IMR-90 (cell line): ENCODE measurements around the gene SMC2. TPM values are rescaled to one million over a fixed set of nuclear protein-coding genes. Genes with fewer than 3 reads are reported as not detected.

Experiments used
- ATAC-seq: fragments of 200-7000 bp; cut with Tn5 transposase; 2 replicates; pipeline ENCODE4 v1.9.1; 2020; ENCODE audit warnings: low read depth, mild to moderate bottlenecking, moderate library complexity
- BruUV-seq: library from RNA; stranded (reverse); fragments of 400-500 nt; replicated peaks from 2 replicates; lab custom pipeline; 2021; lab: Mats Ljungman, UMichigan
- CTCF ChIA-PET: fragments of 300-600 bp; formaldehyde crosslinking; extraction: SDS; loops from one replicate; lab custom pipeline; 2021; ENCODE audit warnings: antibody characterized with exemption; lab: Yijun Ruan, JAX
- POLR2A ChIA-PET: fragments of 300-600 bp; sonication (Branson Sonifier 250); formaldehyde crosslinking; loops from one replicate; lab custom pipeline; 2022; ENCODE audit warnings: antibody characterized with exemption; ENCODE audit not compliant: unreplicated experiment; lab: Charles Lee
- DNase-seq: peaks from one replicate; pipeline ENCODE4 v3.0.0; 2013
- H2AFZ ChIP-seq: replicated peaks from 2 replicates; pipeline ENCODE3; 2013; ENCODE audit warnings: low read length, mild to moderate bottlenecking; ENCODE audit not compliant: poor library complexity
- H2AK5ac ChIP-seq: 2 replicates; pipeline ENCODE4 v1.6.1; 2013; ENCODE audit warnings: low read depth, low read length, inconsistent platforms
- H2AK9ac ChIP-seq: replicated peaks from 2 replicates; pipeline ENCODE3; 2013; ENCODE audit warnings: mild to moderate bottlenecking, low read depth, low read length, moderate library complexity; ENCODE audit not compliant: poor library complexity
- H2BK120ac ChIP-seq: 2 replicates; pipeline ENCODE4 v1.6.1; 2013; ENCODE audit warnings: low read depth, low read length, inconsistent platforms
- H2BK15ac ChIP-seq: 3 replicates; pipeline ENCODE4 v1.6.1; 2013; ENCODE audit warnings: low read depth, low read length, inconsistent platforms
- H2BK20ac ChIP-seq: 2 replicates; pipeline ENCODE4 v1.6.1; 2013; ENCODE audit warnings: low read depth, mild to moderate bottlenecking, inconsistent platforms, low read length, moderate library complexity
- H2BK5ac ChIP-seq: 2 replicates; pipeline ENCODE4 v1.6.1; 2013; ENCODE audit warnings: mild to moderate bottlenecking, low read depth, low read length, inconsistent platforms; ENCODE audit not compliant: poor library complexity, severe bottlenecking
- H3K14ac ChIP-seq: replicated peaks from 2 replicates; pipeline ENCODE4 v1.6.1; 2013; ENCODE audit warnings: low read depth, low read length, inconsistent platforms
- H3K18ac ChIP-seq: 2 replicates; pipeline ENCODE4 v1.6.1; 2013; ENCODE audit warnings: low read depth, low read length, control low read depth
- H3K23ac ChIP-seq: 2 replicates; pipeline ENCODE4 v1.6.1; 2013; ENCODE audit warnings: low read depth, low read length, inconsistent platforms
- H3K27ac ChIP-seq: 2 replicates; pipeline ENCODE4 v1.5.1; 2013; ENCODE audit warnings: mild to moderate bottlenecking, control low read depth, low read length; ENCODE audit not compliant: insufficient read depth
- H3K27me3 ChIP-seq: 2 replicates; pipeline ENCODE4 v1.6.1; 2013; ENCODE audit warnings: low read length; ENCODE audit not compliant: control insufficient read depth, insufficient read depth
- H3K36me3 ChIP-seq: 2 replicates; pipeline ENCODE4 v1.6.1; 2013; ENCODE audit warnings: low read length, mixed read lengths; ENCODE audit not compliant: control insufficient read depth, insufficient read depth
- H3K4ac ChIP-seq: 2 replicates; pipeline ENCODE4 v1.6.1; 2013; ENCODE audit warnings: low read depth, low read length, inconsistent platforms
- H3K4me1 ChIP-seq: 2 replicates; pipeline ENCODE4 v1.6.1; 2013; ENCODE audit warnings: low read length, mixed read lengths; ENCODE audit not compliant: control insufficient read depth, insufficient read depth
- H3K4me2 ChIP-seq: 2 replicates; pipeline ENCODE4 v1.6.1; 2013; ENCODE audit warnings: low read depth, mild to moderate bottlenecking, control low read depth, low read length, moderate library complexity
- H3K4me3 ChIP-seq: 2 replicates; pipeline ENCODE4 v1.5.1; 2013; ENCODE audit warnings: low read depth, mild to moderate bottlenecking, control low read depth, low read length, moderate library complexity; ENCODE audit not compliant: insufficient read depth
- H3K56ac ChIP-seq: 2 replicates; pipeline ENCODE4 v1.6.1; 2013; ENCODE audit warnings: low read length, inconsistent platforms; ENCODE audit not compliant: insufficient read depth; ENCODE audit errors: extremely low read depth
- H3K79me1 ChIP-seq, 2 experiments: 2 replicates each; pipeline ENCODE4 v1.6.1; 2013; ENCODE audit warnings: low read length in 2 of 2, inconsistent platforms in 1 of 2, low read depth in 1 of 2
- H3K9ac ChIP-seq: 2 replicates; pipeline ENCODE4 v1.6.1; 2013; ENCODE audit warnings: low read depth, low read length, control low read depth
- H3K9me1 ChIP-seq: 2 replicates; pipeline ENCODE4 v1.6.1; 2013; ENCODE audit warnings: low read length, inconsistent platforms; ENCODE audit not compliant: insufficient read depth
- H3K9me3 ChIP-seq: 2 replicates; pipeline ENCODE4 v1.6.1; 2013; ENCODE audit warnings: low read length; ENCODE audit not compliant: control insufficient read depth, insufficient read depth
- H4K20me1 ChIP-seq: 2 replicates; pipeline ENCODE4 v1.6.1; 2013; ENCODE audit warnings: low read length, inconsistent platforms; ENCODE audit not compliant: insufficient read depth
- H4K5ac ChIP-seq: 2 replicates; pipeline ENCODE4 v1.6.1; 2013; ENCODE audit warnings: mild to moderate bottlenecking, low read depth, low read length, control low read depth
- H4K8ac ChIP-seq, 2 experiments: 2 replicates each; pipeline ENCODE4 v1.6.1; 2013; ENCODE audit warnings: low read depth in 2 of 2, low read length in 2 of 2, control low read depth in 1 of 2, inconsistent platforms in 1 of 2
- H4K91ac ChIP-seq: 2 replicates; pipeline ENCODE4 v1.6.1; 2013; ENCODE audit warnings: low read depth, low read length, inconsistent platforms; ENCODE audit not compliant: insufficient read depth
- CHD1 ChIP-seq: IDR thresholded peaks from 2 replicates; pipeline ENCODE4 v1.6.1; 2012; ENCODE audit warnings: low read depth, low read length, improper control_type of control experiment
- FOS ChIP-seq: fragments of 150-350 bp; IDR thresholded peaks from 2 replicates; pipeline ENCODE4 v1.6.1; 2016; ENCODE audit warnings: low read depth, low read length
- SMC3 ChIP-seq: fragments of 150-350 bp; IDR thresholded peaks from 2 replicates; pipeline ENCODE4 v1.6.1; 2016; ENCODE audit warnings: low read depth, mild to moderate bottlenecking, antibody characterized with exemption, low read length, moderate library complexity
- WGBS, 2 experiments: methylation state at CpG; one replicate each; pipeline versions ENCODE4 v1.1.5 to v1.1.7; 2013; ENCODE audit warnings: missing lambda C conversion rate in 2 of 2; ENCODE audit not compliant: insufficient read length in 1 of 2; ENCODE audit errors: extremely low coverage in 2 of 2; 5-methylcytosine and 5-hydroxymethylcytosine counted together
- dilution Hi-C: fragments of 300-500 bp; cut with HindIII; formaldehyde crosslinking; loops from one replicate; pipeline ENCODE4 v1.14.3; 2018; ENCODE audit warnings: low sequenced_read_pairs; ENCODE audit not compliant: unreplicated experiment
- in situ Hi-C: fragments of 300-500 bp; cut with MboI; formaldehyde crosslinking; loops from 3 replicates; pipeline ENCODE4 v1.14.3; 2019; ENCODE audit warnings: low sequenced_read_pairs, inconsistent platforms, mixed read lengths
- intact Hi-C: fragments of 100-400 bp; cut with micrococcal nuclease; formaldehyde crosslinking; loops from 2 replicates; pipeline ENCODE4 v1.10.0; 2022
- polyA plus RNA-seq, 3 experiments: library from polyadenylated mRNA; depleted of rRNA; stranded (reverse); fragments of >200 nt; gene quantifications; 2 replicates each; pipeline ENCODE4 v1.2.3, GENCODE V29; 2012; ENCODE audit warnings: low replicate concordance in 1 of 3
- total RNA-seq: library from RNA; depleted of rRNA; stranded (reverse); fragments of >200 nt; gene quantifications from 2 replicates; pipeline ENCODE4 v1.2.3, GENCODE V29; 2012
- TF ChIP-seq, protein P1 (sequence below): conservative IDR thresholded peaks from 2 replicates; pipeline ENCODE4 v1.5.1; 2012; ENCODE audit warnings: mild to moderate bottlenecking, low read depth, low read length, improper control_type of control experiment

Gene SMC2
- total and polyA plus RNA-seq, 2 of the 4 experiments (the other 2 are of a cell fraction): 4.9 to 12.4 TPM

DNA sequence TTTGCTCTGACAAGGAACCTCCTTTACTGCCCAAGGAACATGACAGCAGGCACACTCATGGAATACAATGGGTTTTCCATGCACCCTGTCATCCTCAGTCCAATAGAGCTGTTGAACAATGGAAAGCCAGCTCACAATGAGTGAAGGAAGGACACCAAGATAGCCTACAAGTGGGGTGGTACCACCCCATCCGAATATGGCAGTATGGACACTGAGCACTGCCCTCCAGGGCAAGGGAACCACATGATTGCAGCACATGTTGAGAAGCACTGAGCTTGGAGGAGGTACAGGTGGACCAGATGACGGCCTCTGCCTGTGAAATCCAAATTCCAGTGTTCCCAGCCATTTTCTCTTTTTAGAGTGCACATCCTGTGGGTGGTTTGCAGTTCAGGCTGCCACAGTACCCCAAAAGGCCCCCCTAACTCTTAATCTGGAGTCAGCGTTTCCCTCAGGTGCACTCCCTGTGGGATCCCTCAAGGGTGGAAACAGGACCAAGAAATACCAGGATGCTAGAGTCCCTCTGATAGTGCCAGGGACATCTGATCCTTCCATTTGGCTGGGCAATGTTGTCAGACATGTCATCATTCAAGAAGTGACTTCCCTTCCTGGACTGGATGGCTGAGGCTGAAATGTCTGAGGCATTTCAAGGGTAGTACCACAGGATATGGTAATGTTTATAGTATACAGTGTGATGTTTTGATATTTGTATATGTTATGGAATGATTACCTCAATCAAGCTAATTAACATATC, 48.9 kb downstream of the SMC2 start:
- dilution Hi-C loops (no loop called here), in situ Hi-C loops (no loop called here), intact Hi-C loops (no loop called here)
- Histone ChIP-seq H2BK5ac (no peak overlapping the region), H2BK20ac (no peak overlapping the region), H3K23ac (no peak overlapping the region), H3K18ac (no peak overlapping the region), H3K56ac (no peak overlapping the region), H3K27ac (no peak overlapping the region), H3K4me1 (no peaks in the 10 kb centered on the region), H2AFZ (no peak overlapping the region), H3K9me3 (no peaks in the 10 kb centered on the region), H3K36me3 (no peaks in the 10 kb centered on the region), H4K91ac (no peak overlapping the region), H4K5ac (no peak overlapping the region), H3K4me2 (no peak overlapping the region), H2AK5ac (no peak overlapping the region), H2AK9ac (no peak overlapping the region), H4K20me1 (no peaks in the 10 kb centered on the region), H3K9ac (no peak overlapping the region), H2BK120ac (no peak overlapping the region), H4K8ac (no peak overlapping the region), H2BK15ac (no peak overlapping the region), H3K9me1 (peaks cover 2% of the 10 kb centered on the region; the same call in 1 of the 2 replicates), H3K27me3 (no peaks in the 10 kb centered on the region), H3K14ac (no peak overlapping the region), H3K4me3 (no peak overlapping the region), H3K4ac (no peak overlapping the region), H3K79me1 (no peaks in the 10 kb centered on the region)
- CTCF ChIA-PET: no interaction called here
- TF ChIP-seq CHD1 (no peak), FOS (no peak), SMC3 (no peak)
- TF ChIP-seq, protein P1, sequence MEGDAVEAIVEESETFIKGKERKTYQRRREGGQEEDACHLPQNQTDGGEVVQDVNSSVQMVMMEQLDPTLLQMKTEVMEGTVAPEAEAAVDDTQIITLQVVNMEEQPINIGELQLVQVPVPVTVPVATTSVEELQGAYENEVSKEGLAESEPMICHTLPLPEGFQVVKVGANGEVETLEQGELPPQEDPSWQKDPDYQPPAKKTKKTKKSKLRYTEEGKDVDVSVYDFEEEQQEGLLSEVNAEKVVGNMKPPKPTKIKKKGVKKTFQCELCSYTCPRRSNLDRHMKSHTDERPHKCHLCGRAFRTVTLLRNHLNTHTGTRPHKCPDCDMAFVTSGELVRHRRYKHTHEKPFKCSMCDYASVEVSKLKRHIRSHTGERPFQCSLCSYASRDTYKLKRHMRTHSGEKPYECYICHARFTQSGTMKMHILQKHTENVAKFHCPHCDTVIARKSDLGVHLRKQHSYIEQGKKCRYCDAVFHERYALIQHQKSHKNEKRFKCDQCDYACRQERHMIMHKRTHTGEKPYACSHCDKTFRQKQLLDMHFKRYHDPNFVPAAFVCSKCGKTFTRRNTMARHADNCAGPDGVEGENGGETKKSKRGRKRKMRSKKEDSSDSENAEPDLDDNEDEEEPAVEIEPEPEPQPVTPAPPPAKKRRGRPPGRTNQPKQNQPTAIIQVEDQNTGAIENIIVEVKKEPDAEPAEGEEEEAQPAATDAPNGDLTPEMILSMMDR: no peak
- no TSS peak for BruUV-seq
- POLR2A ChIA-PET: no interaction called here
- 100% methylated on average over 1 of the region's 3 CpGs; no CpG with 5 or more reads in 1 of the 2 experiments for WGBS, 2 experiments
- ATAC-seq: no peak
- DNase-seq: no peak
